Measurements from ENCODE around the gene HOXA4.

HOXA4 gene

GRCh38 chr7:27169658-27170425 is 39.3 kb upstream of the HOXA4 start:
- no peak for DNase-seq

- no peak for DNase-seq
Measured at GRCh38 chr7:27168265-27168947, 37.8 kb upstream of the HOXA4 start.

- no peak for DNase-seq
Measured at GRCh38 chr7:27167916-27168264, 37.3 kb upstream of the HOXA4 start.

GRCh38 chr7:27166531-27167505 is 36.3 kb upstream of the HOXA4 start:
- DNase-seq, result no peak

GRCh38 chr7:27165996-27166530 is 35.5 kb upstream of the HOXA4 start:
- DNase-seq, result no peak

- no peak for DNase-seq
Measured at GRCh38 chr7:27165089-27165995, 34.8 kb upstream of the HOXA4 start, which contains the start of gene HOXA9. HOXA9 (minus strand) TSS chr7:27165537; CDS start chr7:27165457, 80 bp downstream.

- DNase-seq, result no peak
Measured at GRCh38 chr7:27164367-27165088, 34.0 kb upstream of the HOXA4 start.

- DNase-seq, result no peak
Measured at GRCh38 chr7:27164045-27164366, 33.4 kb upstream of the HOXA4 start.

- no peak for DNase-seq
Measured at GRCh38 chr7:27163288-27164044, 32.9 kb upstream of the HOXA4 start.

GRCh38 chr7:27162561-27163287 is 32.2 kb upstream of the HOXA4 start:
- DNase-seq, result no peak

GRCh38 chr7:27161721-27162560 is 31.4 kb upstream of the HOXA4 start:
- DNase-seq, result no peak

- DNase-seq, result no peak
Measured at GRCh38 chr7:27161214-27161720, 30.7 kb upstream of the HOXA4 start.

GRCh38 chr7:27160546-27161213 is 30.1 kb upstream of the HOXA4 start:
- peak; percentile 58 for DNase-seq

GRCh38 chr7:27160145-27160545 is 29.6 kb upstream of the HOXA4 start:
- no peak for DNase-seq

- no peak for DNase-seq
Measured at GRCh38 chr7:27159266-27160144, 28.9 kb upstream of the HOXA4 start.

- no peak for DNase-seq
Measured at GRCh38 chr7:27158436-27159265, 28.1 kb upstream of the HOXA4 start.
